ENCODE measurements around the gene APOC3.
"Not testable (repeated sequence)": the region's sequence is repeated elsewhere in the genome, so short reads cannot be mapped to it uniquely, and the experiment has no call there.

APOC3 gene

GRCh38 chr11:116830184-116830912 is 641 bp downstream of the APOC3 start:
- no peak for DNase-seq (ENCODE audit: low read depth, low spot score)

GRCh38 chr11:116831790-116832349 is 2.2 kb downstream of the APOC3 start:
- no peak for DNase-seq (ENCODE audit: low read depth, low spot score)

- no peak for DNase-seq (ENCODE audit: low read depth, low spot score)
Measured at GRCh38 chr11:116832350-116833290, 2.9 kb downstream of the APOC3 start.

- DNase-seq (ENCODE audit: low read depth, low spot score) = no peak
Measured at GRCh38 chr11:116833491-116833815, 3.7 kb downstream of the APOC3 start.

- no peak for DNase-seq (ENCODE audit: low read depth, low spot score)
Measured at GRCh38 chr11:116833816-116834534, 4.3 kb downstream of the APOC3 start.

GRCh38 chr11:116834535-116835041 is 4.9 kb downstream of the APOC3 start:
- DNase-seq (ENCODE audit: low read depth, low spot score) = not testable (repeated sequence)

GRCh38 chr11:116835042-116835772 is 5.5 kb downstream of the APOC3 start:
- DNase-seq (ENCODE audit: low read depth, low spot score) = no peak

GRCh38 chr11:116835791-116836631 is 6.3 kb downstream of the APOC3 start:
- DNase-seq (ENCODE audit: low read depth, low spot score) = peak; percentile 95

- DNase-seq (ENCODE audit: low read depth, low spot score) = no peak
Measured at GRCh38 chr11:116836632-116836991, 6.9 kb downstream of the APOC3 start.

- no peak for DNase-seq (ENCODE audit: low read depth, low spot score)
Measured at GRCh38 chr11:116837231-116838091, 7.8 kb downstream of the APOC3 start, which contains the start of gene APOA1. Gene APOA1, minus strand, starts transcription at chr11:116837622. Its CDS starts 235 bp downstream, at chr11:116837387.

- no peak for DNase-seq (ENCODE audit: low read depth, low spot score)
Measured at GRCh38 chr11:116838321-116839084, 8.8 kb downstream of the APOC3 start.

- DNase-seq (ENCODE audit: low read depth, low spot score) = no peak
Measured at GRCh38 chr11:116840224-116840745, 10.6 kb downstream of the APOC3 start.

GRCh38 chr11:116840746-116841296 is 11.1 kb downstream of the APOC3 start:
- DNase-seq (ENCODE audit: low read depth, low spot score) = no peak

GRCh38 chr11:116842117-116842516 is 12.4 kb downstream of the APOC3 start:
- no peak for DNase-seq (ENCODE audit: low read depth, low spot score)

GRCh38 chr11:116842909-116843308 is 13.2 kb downstream of the APOC3 start:
- no peak for DNase-seq (ENCODE audit: low read depth, low spot score)

GRCh38 chr11:116843661-116844060 is 14.0 kb downstream of the APOC3 start:
- no peak for DNase-seq (ENCODE audit: low read depth, low spot score)

- no peak for DNase-seq (ENCODE audit: low read depth, low spot score)
Measured at GRCh38 chr11:116844722-116845121, 15.0 kb downstream of the APOC3 start.

- DNase-seq (ENCODE audit: low read depth, low spot score) = no peak
Measured at GRCh38 chr11:116847612-116848011, 17.9 kb downstream of the APOC3 start.
